Forelimb muscle (tissue), 1 donor: Measurements from ENCODE around the gene CAMK2A. TPM values are rescaled to one million over a fixed set of nuclear protein-coding genes. Genes with fewer than 3 reads are reported as not detected.

ENCODE experiments used
- DNase-seq: peaks from one replicate; pipeline ENCODE4 v3.0.0-alpha.2; 2013; ENCODE audit warnings: low read depth
- polyA plus RNA-seq: library from polyadenylated mRNA; unstranded; fragments of 120-200 nt; gene quantifications from one replicate; pipeline ENCODE4 v1.2.1, GENCODE V29; 2013; ENCODE audit not compliant: insufficient read length

The CAMK2A gene
- polyA plus RNA-seq, 1 donor = 96.2 TPM

GRCh38 chr5:150279330-150280020 lies 10.1 kb downstream of the CAMK2A start:
- no peak for DNase-seq

GRCh38 chr5:150278916-150279315 lies 10.7 kb downstream of the CAMK2A start:
- no peak for DNase-seq

GRCh38 chr5:150278046-150278730 lies 11.4 kb downstream of the CAMK2A start:
- DNase-seq = no peak

GRCh38 chr5:150277043-150277442 lies 12.5 kb downstream of the CAMK2A start:
- DNase-seq = no peak

- no peak for DNase-seq
These were observed 14.8 kb downstream of the CAMK2A start for GRCh38 chr5:150274811-150275210.

GRCh38 chr5:150272531-150272930 lies 17.0 kb downstream of the CAMK2A start:
- DNase-seq = no peak

GRCh38 chr5:150271923-150272322 lies 17.6 kb downstream of the CAMK2A start:
- DNase-seq = no peak

- no peak for DNase-seq
These were observed 18.3 kb downstream of the CAMK2A start for GRCh38 chr5:150271296-150271692.

GRCh38 chr5:150270541-150271295 lies 18.9 kb downstream of the CAMK2A start:
- no peak for DNase-seq

GRCh38 chr5:150266871-150267291 lies 22.7 kb downstream of the CAMK2A start:
- no peak for DNase-seq

- no peak for DNase-seq
These were observed 23.6 kb downstream of the CAMK2A start for GRCh38 chr5:150265870-150266383.

- DNase-seq = no peak
These were observed 24.6 kb downstream of the CAMK2A start for GRCh38 chr5:150264667-150265603.

- DNase-seq = no peak
These were observed 25.6 kb downstream of the CAMK2A start for GRCh38 chr5:150263801-150264621.

- DNase-seq = no peak
These were observed 26.2 kb downstream of the CAMK2A start for GRCh38 chr5:150263375-150263775.

- DNase-seq = no peak
These were observed 27.1 kb downstream of the CAMK2A start for GRCh38 chr5:150262502-150262901.

- no peak for DNase-seq
These were observed 28.3 kb downstream of the CAMK2A start for GRCh38 chr5:150261231-150261630.

GRCh38 chr5:150258130-150258529 lies 31.4 kb downstream of the CAMK2A start:
- peak; percentile 29 for DNase-seq

- no peak for DNase-seq
These were observed 32.1 kb downstream of the CAMK2A start for GRCh38 chr5:150257424-150257823.

GRCh38 chr5:150256410-150257064 lies 33.0 kb downstream of the CAMK2A start:
- DNase-seq = no peak
